ENCODE measurements around the gene CCDC27.

DNA sequence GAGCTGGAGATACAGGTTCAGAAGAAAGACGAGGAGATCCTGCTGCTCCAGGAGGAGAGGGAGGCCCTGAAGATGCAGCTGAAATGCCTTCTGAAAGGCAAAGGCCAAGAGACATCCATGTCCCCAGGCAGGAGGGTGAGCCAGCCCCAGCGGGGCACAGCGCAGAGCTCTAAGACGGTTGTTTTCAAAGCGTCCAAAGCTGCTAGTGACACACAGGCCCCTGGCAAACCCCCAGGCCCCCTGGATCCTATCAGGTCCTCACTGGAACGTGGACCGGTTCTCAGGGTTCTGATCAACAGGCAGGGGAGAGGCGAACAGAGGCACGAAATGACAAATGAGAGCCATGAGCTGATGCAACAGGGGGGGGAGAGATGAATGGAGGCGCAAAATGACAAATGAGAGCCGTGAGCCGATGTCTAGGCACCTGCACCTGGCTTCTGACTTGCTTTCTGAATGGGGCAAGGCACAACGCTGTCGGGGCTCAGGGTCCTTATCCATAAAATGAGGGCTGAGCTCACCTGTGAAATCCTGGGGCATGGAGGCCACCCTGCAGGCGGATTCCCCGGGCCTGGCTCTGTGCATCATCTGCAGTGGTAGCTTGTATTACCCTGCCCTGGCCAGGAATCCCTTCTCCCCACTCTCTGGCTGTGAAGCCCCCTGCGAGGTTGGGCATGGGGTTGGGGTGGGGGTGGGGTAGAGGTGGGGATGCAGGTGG is 9.2 kb downstream of the CCDC27 start:
- TF ChIP-seq CTCF (IDR thresholded peaks at IDR 0.05) (no peak), REST (IDR thresholded peaks at IDR 0.05; ENCODE audit: insufficient read depth in 1 of 2, low read depth in 2 of 2, low read length in 1 of 2) (no peak)
